OCI-LY3 (cell line): ENCODE results near the gene EAPP.
"Not testable (repeated sequence)": the region's sequence is repeated elsewhere in the genome, so short reads cannot be mapped to it uniquely, and the experiment has no call there.

Experiments used
- H2AFZ ChIP-seq: fragments of 200-600, 300-600 bp; shearing (Covaris generic); 2 replicates; pipeline ENCODE4 v1.6.0; 2014; ENCODE audit warnings: antibody characterized with exemption, low read depth, low read length
- H3K27ac ChIP-seq: fragments of 200-600, 300-600 bp; sonication (generic); 2 replicates; pipeline ENCODE4 v1.5.1; 2014; ENCODE audit warnings: mild to moderate bottlenecking, low read length, moderate library complexity, mixed read lengths
- H3K27me3 ChIP-seq: fragments of 200-600, 300-600 bp; sonication (generic); 2 replicates; pipeline ENCODE4 v1.6.1; 2014; ENCODE audit warnings: low read depth, low read length, mixed read lengths
- H3K36me3 ChIP-seq: fragments of 200-600, 300-600 bp; sonication (generic); replicated peaks from 2 replicates; pipeline ENCODE3; 2014; ENCODE audit warnings: low read depth, low read length, mixed read lengths
- H3K4me1 ChIP-seq: fragments of 300-600, 200-600 bp; sonication (generic); 2 replicates; pipeline ENCODE4 v1.6.1; 2014; ENCODE audit warnings: low read length, mixed read lengths
- H3K4me2 ChIP-seq: fragments of 200-600, 300-600 bp; sonication (generic); 2 replicates; pipeline ENCODE4 v1.6.1; 2014; ENCODE audit warnings: low read length, mixed read lengths
- H3K4me3 ChIP-seq: fragments of 300-600, 200-600 bp; sonication (generic); 2 replicates; pipeline ENCODE4 v1.5.1; 2014; ENCODE audit warnings: antibody characterized with exemption, mild to moderate bottlenecking, low read length, moderate library complexity
- H3K79me2 ChIP-seq: fragments of 300-600, 200-600 bp; shearing (Covaris generic); 2 replicates; pipeline ENCODE4 v1.6.1; 2014; ENCODE audit warnings: mild to moderate bottlenecking, low read length, mixed read lengths
- H3K9ac ChIP-seq: fragments of 300-600, 200-600 bp; shearing (Covaris generic); 2 replicates; pipeline ENCODE4 v1.6.0; 2014; ENCODE audit warnings: mild to moderate bottlenecking, low read length, moderate library complexity
- H3K9me3 ChIP-seq: fragments of 200-600, 300-600 bp; shearing (Covaris generic); 2 replicates; pipeline ENCODE4 v1.6.1; 2014; ENCODE audit warnings: low read length, mixed read lengths; ENCODE audit not compliant: insufficient read depth
- H4K20me1 ChIP-seq: fragments of 200-600, 300-600 bp; sonication (generic); 2 replicates; pipeline ENCODE4 v1.6.1; 2016; ENCODE audit warnings: low read length, mixed read lengths; ENCODE audit not compliant: insufficient read depth
- CTCF ChIP-seq: fragments of 200-600, 300-600 bp; sonication (generic); IDR thresholded peaks from 2 replicates; pipeline ENCODE4 v1.5.1; 2014; ENCODE audit warnings: antibody characterized with exemption, low read length, low read depth
- EZH2phosphoT487 ChIP-seq: fragments of 200-600 bp; shearing (Covaris generic); IDR thresholded peaks from 2 replicates; pipeline ENCODE4 v1.6.1; 2018; ENCODE audit warnings: antibody characterized with exemption, mixed run types, low read depth

The EAPP gene

DNA sequence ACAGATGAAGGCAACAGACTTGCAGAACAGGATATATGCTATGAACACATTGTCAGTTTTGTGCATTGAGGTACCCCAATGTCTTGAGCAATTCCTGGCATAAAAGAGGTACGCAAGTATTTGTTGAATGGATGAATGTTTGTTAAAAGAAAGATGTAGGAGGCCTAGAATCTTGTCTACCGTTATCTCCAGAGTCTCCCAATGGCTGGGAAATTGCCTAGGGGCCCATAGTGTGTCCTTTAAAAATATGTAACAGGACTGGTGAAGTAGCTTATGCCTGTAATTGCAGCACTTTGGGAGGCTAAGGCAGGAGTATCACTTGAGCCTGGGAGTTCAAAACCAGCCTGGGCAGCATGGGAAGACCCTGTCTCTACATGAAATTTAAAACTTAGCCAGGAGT, 57.0 kb downstream of the EAPP start:
- Histone ChIP-seq H3K36me3 (no peaks in the 10 kb centered on the region), H3K79me2 (no peaks in the 10 kb centered on the region), H3K4me3 (no peak overlapping the region), H3K4me2 (no peak overlapping the region), H3K4me1 (no peaks in the 10 kb centered on the region), H3K9ac (no peak overlapping the region), H4K20me1 (no peaks in the 10 kb centered on the region), H2AFZ (no peak overlapping the region), H3K9me3 (no peaks in the 10 kb centered on the region), H3K27me3 (no peaks in the 10 kb centered on the region), H3K27ac (no peak overlapping the region)
- TF ChIP-seq CTCF = no peak
- no peak for TF ChIP-seq EZH2phosphoT487

GRCh38 chr14:34479694-34480093, 59.8 kb downstream of the EAPP start:
- H3K4me3 ChIP-seq = no peak overlapping the region

DNA sequence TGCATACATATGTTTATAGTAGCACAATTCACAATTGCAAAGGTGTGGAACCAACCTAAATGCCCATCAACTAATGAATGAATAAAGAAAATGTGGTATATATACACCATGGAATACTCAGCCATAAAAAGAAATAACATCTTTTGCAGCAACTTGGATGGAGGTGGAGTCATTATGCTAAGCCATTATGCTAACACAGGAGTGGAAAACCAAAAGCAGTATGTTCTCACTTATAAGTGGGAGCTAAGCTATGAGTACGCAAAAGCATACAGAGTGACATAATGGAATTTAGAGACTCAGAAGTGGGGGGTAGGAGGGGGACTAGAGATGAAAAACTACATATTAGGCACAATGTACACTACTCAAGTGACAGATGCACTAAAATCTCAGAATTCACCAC, 61.2 kb downstream of the EAPP start:
- Histone ChIP-seq H3K4me3 (no peak overlapping the region), H3K4me1 (peaks cover 6% of the 10 kb centered on the region), H3K9me3 (no peaks in the 10 kb centered on the region), H2AFZ (no peak overlapping the region), H3K79me2 (no peaks in the 10 kb centered on the region), H3K36me3 (no peaks in the 10 kb centered on the region), H4K20me1 (no peaks in the 10 kb centered on the region), H3K9ac (no peak overlapping the region), H3K4me2 (no peak overlapping the region), H3K27ac (no peak overlapping the region), H3K27me3 (no peaks in the 10 kb centered on the region)
- no peak for TF ChIP-seq EZH2phosphoT487
- TF ChIP-seq CTCF = no peak

More at GRCh38 chr14:34479694-34480093, 59.8 kb downstream of the EAPP start:
- Histone ChIP-seq H2AFZ (no peak overlapping the region), H3K9me3 (no peaks in the 10 kb centered on the region), H4K20me1 (no peaks in the 10 kb centered on the region), H3K79me2 (no peaks in the 10 kb centered on the region), H3K4me1 (no peaks in the 10 kb centered on the region), H3K4me2 (no peak overlapping the region), H3K27me3 (no peaks in the 10 kb centered on the region), H3K27ac (no peak overlapping the region), H3K9ac (no peak overlapping the region), H3K36me3 (no peaks in the 10 kb centered on the region)
- TF ChIP-seq CTCF (no peak), EZH2phosphoT487 (no peak)

DNA sequence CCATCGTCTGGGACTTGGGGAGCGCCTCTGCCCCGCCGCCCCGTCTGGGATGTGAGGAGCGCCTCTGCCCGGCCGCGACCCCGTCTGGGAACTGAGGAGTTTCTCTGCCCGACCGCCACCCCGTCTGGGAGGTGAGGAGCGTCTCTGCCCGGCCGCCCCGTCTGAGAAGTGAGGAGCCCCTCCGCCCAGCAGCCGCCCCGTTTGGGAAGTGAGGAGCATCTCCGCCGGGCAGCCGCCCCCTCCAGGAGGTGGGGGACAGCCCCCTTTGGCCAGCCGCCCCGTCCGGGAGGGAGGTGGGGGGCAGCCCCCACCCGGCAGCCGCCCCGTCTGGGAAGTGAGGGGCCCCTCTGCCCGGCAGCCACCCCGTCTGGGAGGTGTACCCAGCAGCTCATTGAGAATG, 63.5 kb downstream of the EAPP start:
- not testable (repeated sequence) for H2AFZ ChIP-seq, H4K20me1 ChIP-seq, H3K36me3 ChIP-seq, H3K9me3 ChIP-seq, H3K4me2 ChIP-seq, H3K4me1 ChIP-seq, H3K79me2 ChIP-seq, H3K27me3 ChIP-seq, H3K4me3 ChIP-seq, H3K9ac ChIP-seq, H3K27ac ChIP-seq

DNA sequence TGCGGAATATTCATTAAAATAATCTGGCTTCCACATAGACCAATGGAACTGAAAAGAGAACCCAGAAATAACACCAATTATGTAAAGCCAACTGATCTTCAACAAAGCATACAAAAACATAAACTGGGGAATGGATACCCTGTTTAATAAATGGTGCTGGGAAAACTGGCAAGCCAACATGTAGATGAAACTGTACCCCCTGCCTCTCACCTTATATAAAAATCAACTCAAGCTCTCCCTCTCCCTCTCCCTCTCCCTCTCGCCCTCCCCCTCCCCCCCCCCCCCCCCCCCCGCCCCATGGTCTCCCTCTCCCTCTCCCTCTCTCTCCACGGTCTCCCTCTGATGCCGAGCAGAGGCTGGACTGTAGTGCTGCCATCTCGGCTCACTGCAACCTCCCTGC, 64.3 kb downstream of the EAPP start:
- no peak overlapping the region for H3K4me2 ChIP-seq
- no peaks in the 10 kb centered on the region for H3K9me3 ChIP-seq
- H2AFZ ChIP-seq = no peak overlapping the region
- H3K27me3 ChIP-seq = no peaks in the 10 kb centered on the region
- no peaks in the 10 kb centered on the region for H3K36me3 ChIP-seq
- H3K79me2 ChIP-seq = no peaks in the 10 kb centered on the region
- no peak overlapping the region for H3K27ac ChIP-seq
- no peak overlapping the region for H3K9ac ChIP-seq
- no peak for TF ChIP-seq EZH2phosphoT487
- TF ChIP-seq CTCF = no peak
- H4K20me1 ChIP-seq = no peaks in the 10 kb centered on the region
- no peak overlapping the region for H3K4me3 ChIP-seq
- H3K4me1 ChIP-seq = peaks cover 6% of the 10 kb centered on the region
